SK-N-DZ (cell line): ENCODE measurements around the gene C22orf39.

Source experiments
- DNase-seq: peaks from one replicate; pipeline ENCODE4 v3.0.0-alpha.2; 2015; ENCODE audit warnings: low spot score

C22orf39 gene

GRCh38 chr22:19430890-19431541 is 16.5 kb downstream of the C22orf39 start:
- DNase-seq = peak; percentile 32

GRCh38 chr22:19429950-19430889 is 17.3 kb downstream of the C22orf39 start:
- no peak for DNase-seq

- DNase-seq = no peak
Measured at GRCh38 chr22:19424186-19424500, 23.4 kb downstream of the C22orf39 start.

- DNase-seq = no peak
Measured at GRCh38 chr22:19422440-19423301, 24.8 kb downstream of the C22orf39 start.

GRCh38 chr22:19420321-19420720 is 27.2 kb downstream of the C22orf39 start:
- DNase-seq = no peak

- no peak for DNase-seq
Measured at GRCh38 chr22:19419464-19420178, 27.9 kb downstream of the C22orf39 start.

GRCh38 chr22:19419086-19419463 is 28.4 kb downstream of the C22orf39 start:
- no peak for DNase-seq

- DNase-seq = no peak
Measured at GRCh38 chr22:19412923-19413322, 34.6 kb downstream of the C22orf39 start.

GRCh38 chr22:19412478-19412877 is 35.0 kb downstream of the C22orf39 start:
- no peak for DNase-seq

- DNase-seq = no peak
Measured at GRCh38 chr22:19411690-19412045, 35.8 kb downstream of the C22orf39 start.

GRCh38 chr22:19410941-19411689 is 36.4 kb downstream of the C22orf39 start:
- DNase-seq = no peak

- DNase-seq = peak; percentile 94
Measured at GRCh38 chr22:19407649-19408606, 39.6 kb downstream of the C22orf39 start.

- DNase-seq = no peak
Measured at GRCh38 chr22:19406846-19407245, 40.7 kb downstream of the C22orf39 start.

- peak; percentile 63 for DNase-seq
Measured at GRCh38 chr22:19406281-19406811, 41.2 kb downstream of the C22orf39 start.

- DNase-seq = no peak
Measured at GRCh38 chr22:19405652-19406051, 41.9 kb downstream of the C22orf39 start.

- no peak for DNase-seq
Measured at GRCh38 chr22:19405133-19405532, 42.4 kb downstream of the C22orf39 start.

GRCh38 chr22:19404676-19405075 is 42.8 kb downstream of the C22orf39 start:
- DNase-seq = no peak

GRCh38 chr22:19402642-19403191 is 44.8 kb downstream of the C22orf39 start:
- no peak for DNase-seq

- DNase-seq = no peak
Measured at GRCh38 chr22:19401483-19401882, 46.0 kb downstream of the C22orf39 start.
